KMS-11 (cell line): ENCODE measurements around the gene REM2.

Experiments used
- H2AFZ ChIP-seq: fragments of 200-600 bp; sonication (generic); 2 replicates; pipeline ENCODE4 v1.6.1; 2016; ENCODE audit warnings: antibody characterized with exemption, mixed run types, low read depth
- H3K27ac ChIP-seq: fragments of 200-600 bp; sonication (generic); 2 replicates; pipeline ENCODE4 v1.6.1; 2016; ENCODE audit warnings: mild to moderate bottlenecking, mixed run types
- H3K27me3 ChIP-seq: fragments of 200-600 bp; sonication (generic); 2 replicates; pipeline ENCODE4 v1.6.1; 2017; ENCODE audit warnings: mild to moderate bottlenecking, low read depth, mixed run types, moderate library complexity; ENCODE audit not compliant: insufficient read depth
- H3K36me3 ChIP-seq: fragments of 200-600 bp; sonication (generic); 2 replicates; pipeline ENCODE4 v1.6.1; 2017; ENCODE audit warnings: mild to moderate bottlenecking, mixed run types; ENCODE audit not compliant: insufficient read depth
- H3K4me1 ChIP-seq: fragments of 200-600 bp; sonication (generic); 2 replicates; pipeline ENCODE4 v1.6.1; 2016; ENCODE audit warnings: mild to moderate bottlenecking, low read depth, mixed run types; ENCODE audit not compliant: poor library complexity, severe bottlenecking
- H3K4me2 ChIP-seq: fragments of 200-600 bp; sonication (generic); 2 replicates; pipeline ENCODE4 v1.7.0; 2016; ENCODE audit warnings: mild to moderate bottlenecking, mixed run types
- H3K4me3 ChIP-seq: fragments of 200-600 bp; sonication (generic); IDR thresholded peaks from 2 replicates; pipeline ENCODE4 v1.6.1; 2017; ENCODE audit warnings: low read depth, low read length, mixed read lengths; ENCODE audit not compliant: insufficient read depth
- H3K79me2 ChIP-seq: fragments of 200-600 bp; sonication (generic); 2 replicates; pipeline ENCODE4 v1.6.1; 2016; ENCODE audit warnings: low read depth, mixed run types; ENCODE audit not compliant: insufficient read depth
- H3K9ac ChIP-seq: fragments of 200-600 bp; sonication (generic); 2 replicates; pipeline ENCODE4 v1.6.1; 2016; ENCODE audit warnings: mild to moderate bottlenecking, mixed run types
- H4K20me1 ChIP-seq: fragments of 200-600 bp; sonication (generic); 2 replicates; pipeline ENCODE4 v1.6.1; 2016; ENCODE audit warnings: mild to moderate bottlenecking, mixed run types; ENCODE audit not compliant: insufficient read depth
- CTCF ChIP-seq: fragments of 200-600 bp; sonication (generic); conservative IDR thresholded peaks from 2 replicates; pipeline ENCODE4 v1.6.1; 2017; ENCODE audit warnings: low read depth, mild to moderate bottlenecking, antibody characterized with exemption, low read length, moderate library complexity, mixed read lengths

REM2 gene

GRCh38 chr14:22926316-22926715 is 43.3 kb downstream of the REM2 start:
- Histone ChIP-seq H3K4me1 (peaks cover 7% of the 10 kb centered on the region), H3K27me3 (no peaks in the 10 kb centered on the region), H3K27ac (no peak overlapping the region), H4K20me1 (no peaks in the 10 kb centered on the region), H3K4me3 (no peak overlapping the region), H3K79me2 (peaks cover 15% of the 10 kb centered on the region; the same call in 1 of the 2 replicates), H3K36me3 (no peaks in the 10 kb centered on the region), H3K9ac (no peak overlapping the region), H2AFZ (no peak overlapping the region), H3K4me2 (no peak overlapping the region)
- TF ChIP-seq CTCF = no peak

- H3K4me3 ChIP-seq = no peak overlapping the region
- H3K36me3 ChIP-seq = no peaks in the 10 kb centered on the region
- H3K4me1 ChIP-seq = peaks cover 7% of the 10 kb centered on the region
- peak overlapping the region; percentile 66; the same call in 1 of the 2 replicates for H2AFZ ChIP-seq
- peaks cover 15% of the 10 kb centered on the region; the same call in 1 of the 2 replicates for H3K79me2 ChIP-seq
- peak overlapping the region; percentile 76 for H3K9ac ChIP-seq
- no peaks in the 10 kb centered on the region for H3K27me3 ChIP-seq
- H3K4me2 ChIP-seq = peak overlapping the region; percentile 92
- H4K20me1 ChIP-seq = no peaks in the 10 kb centered on the region
- peak overlapping the region; percentile 65 for H3K27ac ChIP-seq
- no peak for TF ChIP-seq CTCF
Measured at GRCh38 chr14:22928237-22929103, 45.4 kb downstream of the REM2 start.

DNA sequence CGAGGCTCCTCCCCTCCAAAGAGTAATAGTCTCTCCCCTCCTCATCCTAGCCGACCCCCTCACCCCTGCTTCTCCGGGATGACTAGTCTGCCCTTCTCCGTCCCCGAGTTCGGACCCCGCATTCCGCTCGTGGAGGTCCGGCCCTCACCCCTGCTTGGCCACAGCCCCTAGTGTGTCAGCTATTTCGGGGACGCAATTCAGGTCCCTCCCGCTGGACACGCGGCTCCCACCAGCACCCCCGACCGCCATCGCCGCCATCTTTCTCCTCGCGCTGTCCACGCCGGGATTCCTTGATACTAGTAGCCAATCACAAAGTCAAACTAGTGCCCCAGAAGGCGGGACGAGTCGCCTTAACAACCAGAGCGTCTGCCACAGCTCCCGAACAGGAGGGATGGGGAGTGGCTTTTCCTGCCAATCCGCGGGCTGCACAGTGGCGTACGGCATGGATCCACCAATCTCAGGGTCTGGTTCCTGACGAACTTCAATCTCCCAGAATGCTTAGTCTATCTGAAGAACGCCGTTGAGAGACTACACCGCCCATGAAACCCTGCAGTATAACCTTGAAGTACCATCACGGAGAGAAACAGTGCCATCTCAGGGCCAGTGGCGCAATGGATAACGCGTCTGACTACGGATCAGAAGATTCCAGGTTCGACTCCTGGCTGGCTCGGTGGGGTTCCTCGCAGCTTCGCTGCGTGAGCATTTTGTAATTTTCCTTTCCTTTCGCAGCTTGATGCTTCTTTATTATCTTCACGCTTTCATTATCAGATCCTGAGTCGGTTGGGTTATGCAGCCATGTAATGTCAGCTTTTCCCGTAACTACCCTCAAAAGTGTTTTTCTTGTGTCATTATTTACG is 46.3 kb downstream of the REM2 start, which contains the start of gene PRMT5:
PRMT5 (minus strand) TSS at position 273 of the 857 bp plus-strand sequence; CDS start at position 258, 15 bp downstream.
- Histone ChIP-seq H3K9ac (peak within 1 kb of the TSS; percentile 76), H3K36me3 (no peaks in the 10 kb centered on the region), H3K4me3 (no peak within 1 kb of the TSS), H3K4me2 (peak within 1 kb of the TSS; percentile 92), H3K27ac (peak within 1 kb of the TSS; percentile 65), H3K79me2 (peaks cover 15% of the 10 kb centered on the region; the same call in 1 of the 2 replicates), H4K20me1 (no peaks in the 10 kb centered on the region), H3K4me1 (peaks cover 7% of the 10 kb centered on the region), H2AFZ (peak within 1 kb of the TSS; percentile 66; the same call in 1 of the 2 replicates), H3K27me3 (no peaks in the 10 kb centered on the region)
- no peak for TF ChIP-seq CTCF

- peaks cover 15% of the 10 kb centered on the region; the same call in 1 of the 2 replicates for H3K79me2 ChIP-seq
- no peaks in the 10 kb centered on the region for H4K20me1 ChIP-seq
- H3K4me1 ChIP-seq = peaks cover 7% of the 10 kb centered on the region
- peak overlapping the region; percentile 51; the same call in 1 of the 2 replicates for H3K27ac ChIP-seq
- H3K9ac ChIP-seq = no peak overlapping the region; the same call in 1 of the 2 replicates
- peak overlapping the region; percentile 80 for H3K4me2 ChIP-seq
- no peak overlapping the region for H3K4me3 ChIP-seq
- no peak for TF ChIP-seq CTCF
- peak overlapping the region; percentile 42; the same call in 1 of the 2 replicates for H2AFZ ChIP-seq
- no peaks in the 10 kb centered on the region for H3K27me3 ChIP-seq
- no peaks in the 10 kb centered on the region for H3K36me3 ChIP-seq
Measured at GRCh38 chr14:22929961-22930364, 46.9 kb downstream of the REM2 start.
